NCI-H1417 treated with DMSO at 0.1 percent for 48 hours (cell line): Measurements from ENCODE around the gene NOL12.
"Not testable (repeated sequence)": the region's sequence is repeated elsewhere in the genome, so short reads cannot be mapped to it uniquely, and the experiment has no call there.

Source experiments
- DNase-seq: peaks from one replicate; lab custom pipeline; 2025; lab: John Stamatoyannopoulos, UW

NOL12 gene

GRCh38 chr22:37686002-37686982 is at the start of gene NOL12:
Gene NOL12, plus strand, starts transcription at chr22:37686343. Its CDS starts 50 bp downstream, at chr22:37686393.
- peak; percentile 30 for DNase-seq

- DNase-seq: no peak
These were observed 49.2 kb upstream of the NOL12 start for GRCh38 chr22:37636949-37637273.

GRCh38 chr22:37638391-37639069 is 47.6 kb upstream of the NOL12 start:
- no peak for DNase-seq

GRCh38 chr22:37639070-37639760 is 46.9 kb upstream of the NOL12 start, which contains the start of gene SH3BP1:
Gene SH3BP1, plus strand, starts transcription at chr22:37639669. Its CDS starts 119 bp downstream, at chr22:37639788.
- DNase-seq: no peak

GRCh38 chr22:37639771-37640590 is 46.2 kb upstream of the NOL12 start:
- no peak for DNase-seq

DNA sequence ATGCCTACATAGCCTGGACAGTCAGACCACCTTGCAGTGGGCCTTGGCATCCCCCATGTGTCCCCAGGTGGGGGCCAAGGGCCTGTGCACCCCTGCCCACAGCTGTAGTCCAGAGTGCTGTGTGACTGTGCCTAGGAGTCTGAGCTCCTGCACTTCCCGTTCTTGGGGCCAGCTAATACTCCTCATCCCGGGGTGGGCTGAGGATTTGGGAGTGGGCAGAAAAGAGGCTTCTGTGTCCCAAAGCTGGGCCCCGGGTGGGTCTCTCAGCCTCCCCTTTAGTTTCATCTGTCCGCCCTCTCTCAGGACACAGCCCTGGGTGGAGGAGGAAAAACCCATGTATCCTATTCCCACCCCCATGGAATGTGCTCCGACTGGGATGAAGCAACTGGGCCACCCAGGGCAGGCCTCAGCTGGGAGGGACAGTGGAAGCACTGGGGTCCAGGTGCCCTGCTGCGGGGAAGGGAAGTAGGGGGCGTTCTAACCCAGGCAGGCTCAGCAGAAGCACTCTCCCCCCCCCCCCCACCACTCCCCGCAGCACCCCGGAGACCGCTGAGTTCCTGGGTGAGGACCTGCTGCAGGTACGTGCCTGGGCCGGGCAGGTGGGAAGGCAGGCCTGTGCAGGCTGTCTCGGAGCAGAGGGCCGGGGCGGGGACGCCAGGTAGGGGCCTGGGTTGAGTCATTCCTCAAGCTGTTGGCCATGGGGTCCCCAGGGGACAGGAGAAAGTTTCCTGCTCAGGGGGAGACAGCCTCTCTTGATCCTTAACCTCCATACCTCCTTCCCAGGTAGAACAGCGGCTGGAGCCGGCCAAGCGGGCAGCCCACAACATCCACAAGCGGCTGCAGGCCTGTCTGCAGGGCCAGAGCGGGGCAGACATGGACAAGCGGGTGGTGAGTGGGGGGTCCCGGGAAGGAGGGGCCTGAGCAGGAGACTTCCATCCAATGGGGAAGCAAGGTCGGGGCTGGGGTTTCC is 45.3 kb upstream of the NOL12 start:
- no peak for DNase-seq

GRCh38 chr22:37641561-37641949 is 44.6 kb upstream of the NOL12 start:
- DNase-seq: no peak

DNA sequence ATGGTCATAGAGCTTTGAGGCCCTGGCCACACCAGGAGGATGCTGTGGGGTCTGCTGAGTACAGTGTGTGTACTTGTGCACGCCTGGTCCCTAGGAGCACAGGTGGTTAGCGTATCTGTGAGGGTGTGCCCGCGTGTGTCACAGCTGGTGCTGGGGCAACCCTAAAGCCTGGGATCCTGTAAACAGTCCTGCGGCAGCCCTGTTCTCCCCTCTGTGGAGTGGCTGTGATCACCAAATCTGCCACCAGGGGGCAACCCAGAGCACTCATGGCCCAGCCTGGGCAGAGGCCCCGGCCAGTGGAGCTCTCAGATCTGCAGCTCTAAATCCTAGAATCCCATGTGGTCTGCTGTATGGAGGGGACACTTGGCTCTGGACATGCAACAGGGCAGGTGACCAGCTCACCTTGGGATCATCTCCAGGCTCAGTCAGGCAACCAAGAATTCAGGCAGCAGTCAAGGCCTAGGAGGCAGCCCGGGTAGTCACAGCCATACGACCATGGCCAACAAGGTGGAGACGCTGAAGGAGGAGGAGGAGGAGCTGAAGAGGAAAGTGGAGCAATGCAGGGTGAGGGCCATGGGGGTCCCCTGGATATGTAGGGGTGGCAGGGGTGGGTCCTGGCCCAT is 42.8 kb upstream of the NOL12 start:
- no peak for DNase-seq

DNA sequence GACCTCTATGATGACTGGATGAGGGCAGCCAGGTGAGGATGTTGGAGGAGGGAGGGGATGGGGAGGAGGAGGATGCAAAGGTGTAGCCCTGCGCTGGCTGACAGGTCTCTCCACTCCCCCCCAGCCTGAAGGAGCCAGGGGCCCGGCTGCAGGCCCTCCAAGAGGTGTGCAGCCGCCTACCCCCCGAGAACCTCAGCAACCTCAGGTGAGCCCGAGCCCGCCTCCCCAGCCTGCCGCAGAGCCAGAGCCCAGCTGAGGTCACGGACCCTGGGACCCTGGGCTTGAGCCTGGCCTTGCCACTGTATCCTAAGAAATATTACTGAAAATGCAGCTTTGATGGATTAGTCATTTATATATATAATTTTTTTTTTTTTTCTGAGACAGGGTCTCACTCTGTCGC is 38.8 kb upstream of the NOL12 start:
- DNase-seq: no peak

GRCh38 chr22:37647928-37648327 is 38.2 kb upstream of the NOL12 start:
- DNase-seq: no peak

DNA sequence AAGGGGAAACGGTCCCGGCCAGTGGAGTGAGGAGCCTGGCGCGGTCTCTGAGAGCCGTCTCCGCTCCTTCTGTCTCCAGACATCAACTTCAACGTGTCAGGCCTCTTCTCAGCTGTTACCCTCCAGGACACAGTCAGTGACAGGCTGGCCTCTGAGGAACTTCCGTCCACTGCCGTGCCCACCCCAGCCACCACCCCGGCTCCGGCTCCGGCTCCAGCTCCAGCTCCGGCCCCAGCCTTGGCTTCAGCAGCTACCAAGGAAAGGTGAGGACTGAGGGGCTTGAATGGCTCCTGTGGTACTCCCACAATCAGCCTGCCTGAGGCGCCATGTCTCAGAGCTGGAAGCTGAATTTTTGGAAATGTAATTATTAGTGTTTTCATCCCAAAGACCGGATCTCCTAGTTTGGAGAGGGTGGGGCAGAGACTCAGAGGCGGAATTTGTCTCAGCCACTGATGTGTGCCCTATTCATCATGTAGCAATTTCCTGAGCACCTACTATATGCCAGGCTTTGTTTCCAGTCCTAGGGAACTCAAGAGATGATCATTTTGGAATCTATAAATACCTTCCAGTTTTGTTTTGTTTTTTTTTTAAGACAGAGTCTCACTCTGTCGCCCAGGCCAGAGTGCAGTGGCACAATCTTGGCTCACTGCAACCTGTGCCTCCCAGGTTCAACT is 35.5 kb upstream of the NOL12 start:
- no peak for DNase-seq

- DNase-seq: no peak
These were observed 31.4 kb upstream of the NOL12 start for GRCh38 chr22:37654563-37655251.

GRCh38 chr22:37655252-37655563 is 30.9 kb upstream of the NOL12 start:
- no peak for DNase-seq

GRCh38 chr22:37656583-37656982 is 29.6 kb upstream of the NOL12 start:
- not testable (repeated sequence) for DNase-seq

- DNase-seq: no peak
These were observed 28.5 kb upstream of the NOL12 start for GRCh38 chr22:37657590-37658132.

DNA sequence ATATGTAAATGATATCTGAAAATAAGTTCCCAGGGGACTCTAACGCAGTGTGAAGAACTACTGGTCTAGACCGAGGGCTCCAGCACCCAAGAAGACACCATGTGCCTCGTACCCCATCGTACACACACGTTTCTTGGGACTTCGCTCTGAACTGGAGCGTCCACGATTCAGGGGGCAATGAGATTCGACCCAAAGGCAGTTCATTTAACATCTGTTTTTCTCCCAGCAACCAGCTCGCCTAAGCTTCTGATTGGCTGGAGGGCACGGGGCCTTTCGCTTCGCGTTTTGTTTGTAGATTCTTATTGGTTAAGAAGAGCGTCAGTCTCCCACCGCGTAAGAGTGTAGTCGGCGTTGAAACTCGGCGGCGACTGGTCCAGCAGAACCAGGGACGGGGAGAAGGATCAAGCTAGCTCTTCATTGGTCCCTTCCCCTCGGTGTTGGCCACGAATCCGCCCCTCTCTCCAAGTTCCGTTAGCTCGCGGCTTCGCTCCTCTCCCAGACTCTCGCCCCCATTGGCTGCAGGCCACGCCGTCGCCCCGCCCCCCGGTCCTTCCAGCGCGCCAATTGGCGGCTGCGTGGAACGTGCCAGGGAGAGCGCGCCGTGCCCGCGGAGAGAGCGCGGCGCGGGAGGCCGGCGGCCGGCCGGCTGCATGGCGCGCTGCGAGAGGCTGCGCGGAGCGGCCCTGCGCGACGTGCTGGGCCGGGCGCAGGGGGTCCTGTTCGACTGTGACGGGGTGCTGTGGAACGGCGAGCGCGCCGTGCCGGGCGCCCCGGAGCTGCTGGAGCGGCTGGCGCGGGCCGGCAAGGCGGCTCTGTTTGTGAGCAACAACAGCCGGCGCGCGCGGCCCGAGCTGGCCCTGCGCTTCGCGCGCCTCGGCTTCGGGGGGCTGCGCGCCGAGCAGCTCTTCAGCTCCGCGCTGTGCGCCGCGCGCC is 27.7 kb upstream of the NOL12 start, which contains the start of gene PDXP:
TSS of gene PDXP (plus strand) at position 591 of the 933 bp plus-strand sequence. CDS start at position 651, 60 bp downstream.
- DNase-seq: peak; percentile 95
